Measurements from ENCODE around the gene CABP4.
A peak's percentile ranks its signal among the peaks of the same experiment; 100 is the strongest.

The CABP4 gene

DNA sequence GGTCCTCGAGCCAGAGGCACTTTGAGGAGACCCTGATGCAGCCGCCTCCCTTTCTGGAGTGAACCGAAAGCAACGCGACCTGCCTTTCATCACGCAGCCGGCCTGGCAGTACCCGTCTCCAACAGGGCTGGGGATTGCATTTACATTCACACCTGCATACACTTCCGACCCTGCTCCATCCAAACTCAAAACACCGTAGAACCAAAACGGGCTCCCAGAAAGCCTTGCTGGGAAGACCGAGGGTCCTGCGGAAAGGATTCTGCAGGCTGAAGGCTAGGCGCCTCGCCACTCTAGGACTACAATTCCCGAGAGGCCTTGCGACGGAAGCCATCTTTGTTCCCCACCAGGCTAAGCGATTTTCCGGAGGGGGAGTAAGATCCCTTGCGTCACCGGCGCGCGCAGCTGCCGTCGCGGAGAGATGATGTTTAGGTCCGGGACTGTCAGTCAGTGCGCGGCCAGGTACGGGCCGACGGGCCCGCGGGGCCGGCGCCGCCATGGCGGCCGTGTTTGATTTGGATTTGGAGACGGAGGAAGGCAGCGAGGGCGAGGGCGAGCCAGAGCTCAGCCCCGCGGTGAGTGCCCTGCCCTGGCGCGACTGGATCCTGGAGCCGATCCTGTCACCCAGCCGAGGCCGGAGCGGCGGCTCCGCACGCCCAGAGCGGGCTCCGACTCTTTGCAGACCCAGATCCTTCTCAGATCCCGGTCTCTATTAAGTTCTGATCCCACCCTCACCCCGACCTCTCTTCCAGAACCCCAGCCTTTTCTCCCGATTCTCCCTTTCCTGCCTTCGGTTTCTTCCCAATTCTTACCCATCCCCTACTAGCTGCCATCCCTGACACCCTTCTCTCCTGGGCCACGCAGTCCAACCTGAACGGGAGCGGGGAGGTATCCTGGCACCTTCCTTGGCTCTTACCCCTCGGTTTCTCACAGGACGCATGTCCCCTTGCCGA lies 26.8 kb upstream of the CABP4 start, which contains the start of gene RPS6KB2:
Gene RPS6KB2, plus strand, starts transcription at position 443 of the 950 bp plus-strand sequence. Its CDS starts 52 bp downstream, at position 495.
- peak within 1 kb of the TSS; percentile 89 for H3K4me3 Mint-ChIP-seq
- DNase-seq (ENCODE audit: low spot score in 2 of 2) (peak; percentile 100), ATAC-seq (peak; percentile 93)
- peaks cover 46% of the 10 kb centered on the region for H3K4me1 Mint-ChIP-seq
- no peaks in the 10 kb centered on the region for H3K9me3 Mint-ChIP-seq
- H3K27ac Mint-ChIP-seq, result peak within 1 kb of the TSS; percentile 92
- H3K36me3 Mint-ChIP-seq, result peaks cover 69% of the 10 kb centered on the region

DNA sequence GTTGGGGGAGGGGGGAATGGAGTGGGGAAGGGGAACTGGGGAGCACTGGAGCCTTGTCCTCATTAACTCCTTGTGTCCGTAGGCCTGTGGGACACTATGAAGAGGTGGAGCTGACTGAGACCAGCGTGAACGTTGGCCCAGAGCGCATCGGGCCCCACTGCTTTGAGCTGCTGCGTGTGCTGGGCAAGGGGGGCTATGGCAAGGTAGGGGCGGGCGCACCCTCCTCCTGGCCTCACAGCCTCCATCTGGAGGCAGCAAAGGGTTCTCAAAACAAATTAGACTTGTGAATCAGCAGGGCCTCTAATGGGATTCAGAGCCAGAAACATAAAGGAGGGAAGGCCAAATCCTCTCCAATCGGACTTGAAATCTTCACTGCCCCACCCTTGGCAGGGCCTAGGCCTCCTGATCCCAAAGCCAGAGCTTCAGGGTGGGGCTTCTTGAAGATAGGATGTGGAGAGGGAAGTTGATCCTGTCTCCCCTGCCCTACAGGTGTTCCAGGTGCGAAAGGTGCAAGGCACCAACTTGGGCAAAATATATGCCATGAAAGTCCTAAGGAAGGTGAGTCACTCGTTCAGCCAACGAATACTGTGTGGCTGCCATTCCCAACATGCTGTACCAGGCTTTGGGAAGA lies 26.0 kb upstream of the CABP4 start:
- peak overlapping the region; percentile 89 for H3K4me3 Mint-ChIP-seq
- no peak for DNase-seq (ENCODE audit: low spot score in 2 of 2)
- H3K4me1 Mint-ChIP-seq, result peaks cover 55% of the 10 kb centered on the region
- H3K9me3 Mint-ChIP-seq, result no peaks in the 10 kb centered on the region
- H3K27ac Mint-ChIP-seq, result peak overlapping the region; percentile 92
- H3K36me3 Mint-ChIP-seq, result peaks cover 77% of the 10 kb centered on the region
- no peak for ATAC-seq

DNA sequence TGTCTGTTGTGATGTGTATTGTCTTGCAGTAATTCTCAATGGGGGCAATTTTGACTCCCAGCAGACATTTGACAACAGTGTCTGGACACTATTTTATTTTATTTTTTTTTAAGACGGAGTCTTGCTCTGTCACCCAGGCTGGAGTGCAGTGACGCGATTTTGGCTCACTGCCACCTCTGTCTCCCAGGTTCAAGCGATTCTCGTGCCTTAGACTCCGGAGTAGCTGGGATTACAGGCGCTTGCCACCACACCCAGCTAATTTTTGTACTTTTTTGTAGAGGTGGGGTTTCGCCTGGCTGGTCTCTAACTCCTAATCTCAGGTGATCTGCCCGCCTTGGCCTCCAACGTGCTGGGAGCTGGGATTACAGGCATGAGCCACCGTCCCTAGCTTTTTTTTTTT lies 25.4 kb upstream of the CABP4 start:
- Mint-ChIP-seq H3K36me3 (peaks cover 79% of the 10 kb centered on the region), H3K4me1 (peaks cover 55% of the 10 kb centered on the region), H3K27ac (peak overlapping the region; percentile 65), H3K9me3 (no peaks in the 10 kb centered on the region), H3K4me3 (peak overlapping the region; percentile 42)
- ATAC-seq (no peak), DNase-seq (ENCODE audit: low spot score in 2 of 2) (no peak)

DNA sequence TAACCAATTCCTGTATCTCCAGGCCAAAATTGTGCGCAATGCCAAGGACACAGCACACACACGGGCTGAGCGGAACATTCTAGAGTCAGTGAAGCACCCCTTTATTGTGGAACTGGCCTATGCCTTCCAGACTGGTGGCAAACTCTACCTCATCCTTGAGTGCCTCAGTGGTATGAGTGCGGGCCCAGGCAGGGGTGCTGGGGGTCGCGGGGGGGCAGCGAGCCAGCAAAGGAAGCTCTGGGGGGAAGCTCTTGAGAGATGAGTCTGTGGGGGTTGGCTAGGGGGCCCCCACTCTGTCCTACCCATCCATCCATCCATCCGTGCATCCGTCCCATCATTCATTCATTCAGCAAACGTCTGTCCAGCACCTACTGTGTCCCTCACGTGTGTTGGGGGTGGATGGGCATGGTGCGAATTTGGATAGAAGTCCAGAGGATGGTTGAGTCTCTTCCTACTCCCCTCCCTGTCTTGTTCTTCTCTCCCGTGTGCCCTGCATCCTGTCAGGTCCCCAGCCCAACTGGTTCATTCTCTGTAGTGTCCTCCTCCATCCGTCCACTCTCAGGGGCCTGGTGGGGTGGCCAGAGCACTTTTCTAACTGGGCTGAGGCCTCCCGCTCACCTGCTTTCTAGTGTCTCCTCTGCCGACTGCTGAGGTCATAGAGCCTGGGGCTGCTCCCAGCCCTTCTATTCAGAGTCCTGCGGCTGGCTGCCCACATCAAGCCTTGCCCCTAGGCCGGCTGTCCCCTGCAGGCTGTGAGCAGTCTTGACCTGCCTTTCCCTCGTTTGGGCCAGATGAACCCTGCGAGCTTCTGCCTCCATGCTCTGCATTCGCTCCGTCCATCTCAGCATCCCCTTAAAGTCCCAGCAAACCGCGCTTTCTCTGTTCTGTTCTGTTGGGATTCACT lies 23.6 kb upstream of the CABP4 start:
- DNase-seq (ENCODE audit: low spot score in 2 of 2) (no peak), ATAC-seq (no peak)
- H3K36me3 Mint-ChIP-seq, result peaks cover 94% of the 10 kb centered on the region
- H3K27ac Mint-ChIP-seq, result peak overlapping the region; percentile 94
- H3K4me1 Mint-ChIP-seq, result peaks cover 53% of the 10 kb centered on the region
- peak overlapping the region; percentile 4 for H3K4me3 Mint-ChIP-seq
- no peaks in the 10 kb centered on the region for H3K9me3 Mint-ChIP-seq

DNA sequence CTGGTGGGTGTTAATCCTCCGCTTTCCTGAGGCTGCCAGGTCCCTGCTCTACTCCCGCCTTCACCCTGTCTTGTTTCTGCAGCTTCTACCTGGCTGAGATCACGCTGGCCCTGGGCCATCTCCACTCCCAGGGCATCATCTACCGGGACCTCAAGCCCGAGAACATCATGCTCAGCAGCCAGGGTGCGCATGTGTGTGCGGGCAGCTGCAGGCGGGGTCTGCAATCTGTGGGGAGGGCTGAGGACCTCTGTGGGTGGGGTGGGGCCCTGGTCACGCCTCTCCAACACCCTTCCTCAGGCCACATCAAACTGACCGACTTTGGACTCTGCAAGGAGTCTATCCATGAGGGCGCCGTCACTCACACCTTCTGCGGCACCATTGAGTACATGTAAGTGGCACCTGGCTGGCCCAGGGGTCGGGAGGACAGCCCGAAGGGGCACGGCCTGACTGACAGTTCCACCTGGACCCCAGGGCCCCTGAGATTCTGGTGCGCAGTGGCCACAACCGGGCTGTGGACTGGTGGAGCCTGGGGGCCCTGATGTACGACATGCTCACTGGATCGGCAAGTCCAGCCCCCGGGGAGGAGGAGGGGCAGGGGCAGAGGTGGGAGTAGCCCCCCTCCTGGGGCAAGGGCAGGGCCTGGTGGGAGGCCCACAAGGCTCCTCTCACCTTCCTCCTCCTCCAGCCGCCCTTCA lies 22.4 kb upstream of the CABP4 start:
- Mint-ChIP-seq H3K9me3 (no peaks in the 10 kb centered on the region), H3K36me3 (peaks cover 100% of the 10 kb centered on the region), H3K27ac (peak overlapping the region; percentile 94), H3K4me1 (peaks cover 49% of the 10 kb centered on the region), H3K4me3 (peak overlapping the region; percentile 95)
- DNase-seq (ENCODE audit: low spot score in 2 of 2), result no peak
- ATAC-seq, result no peak

DNA sequence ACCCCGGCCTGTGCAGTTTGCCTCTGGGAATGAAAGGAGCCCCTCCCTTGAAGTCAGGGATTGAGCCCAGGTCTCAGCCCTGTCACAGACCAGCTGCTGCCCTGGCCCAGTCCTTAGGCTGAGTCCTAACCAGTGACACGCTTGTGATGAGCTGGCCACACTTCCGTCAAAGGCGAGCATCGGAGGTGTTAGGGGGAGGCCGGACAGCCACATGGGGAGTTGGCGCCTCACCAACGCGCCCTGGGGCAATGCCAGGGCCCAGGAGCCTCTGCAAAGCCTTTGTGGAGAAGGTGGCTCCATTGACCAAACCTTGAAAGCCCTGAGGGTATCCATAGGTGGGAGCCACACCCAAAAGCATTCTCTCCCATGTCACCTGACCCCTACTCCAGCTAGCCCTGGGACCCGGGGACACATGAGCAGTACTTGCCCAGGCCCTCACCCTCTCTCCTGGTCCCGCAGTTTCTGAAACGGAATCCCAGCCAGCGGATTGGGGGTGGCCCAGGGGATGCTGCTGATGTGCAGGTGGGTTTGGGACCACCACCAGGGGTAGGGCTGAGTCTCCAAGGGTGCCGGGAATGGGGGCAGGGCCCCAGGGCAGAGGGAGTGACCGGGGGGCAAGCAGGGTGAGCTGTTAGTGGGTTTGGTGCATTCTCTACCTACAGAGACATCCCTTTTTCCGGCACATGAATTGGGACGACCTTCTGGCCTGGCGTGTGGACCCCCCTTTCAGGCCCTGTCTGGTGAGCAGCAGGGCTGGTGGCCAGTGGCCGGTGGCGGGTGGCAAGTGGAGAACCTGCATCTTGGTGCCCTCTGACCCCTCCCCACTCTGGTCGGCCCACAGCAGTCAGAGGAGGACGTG lies 21.4 kb upstream of the CABP4 start:
- DNase-seq (ENCODE audit: low spot score in 2 of 2), result peak in 1 of 2 donors; percentile 72
- Mint-ChIP-seq H3K27ac (peak overlapping the region; percentile 94), H3K36me3 (peaks cover 97% of the 10 kb centered on the region), H3K4me1 (peaks cover 54% of the 10 kb centered on the region), H3K9me3 (no peaks in the 10 kb centered on the region), H3K4me3 (peak overlapping the region; percentile 95)
- ATAC-seq, result peak; percentile 42

DNA sequence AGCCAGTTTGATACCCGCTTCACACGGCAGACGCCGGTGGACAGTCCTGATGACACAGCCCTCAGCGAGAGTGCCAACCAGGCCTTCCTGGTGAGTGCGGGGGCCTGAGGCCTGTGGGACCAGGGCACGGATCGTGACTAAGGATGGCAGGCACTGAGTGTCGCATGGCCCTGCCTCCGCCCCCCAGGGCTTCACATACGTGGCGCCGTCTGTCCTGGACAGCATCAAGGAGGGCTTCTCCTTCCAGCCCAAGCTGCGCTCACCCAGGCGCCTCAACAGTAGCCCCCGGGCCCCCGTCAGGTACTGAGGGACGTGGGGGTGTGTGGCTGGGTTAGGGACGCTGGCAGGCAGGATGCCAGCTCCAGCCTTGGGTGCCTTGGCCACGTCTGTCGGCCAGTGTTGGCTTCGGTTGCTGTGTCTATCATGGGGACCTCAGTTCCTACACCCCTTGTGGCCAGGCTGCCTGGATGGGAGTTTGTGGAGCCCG lies 20.7 kb upstream of the CABP4 start:
- peak; percentile 66 for ATAC-seq
- DNase-seq (ENCODE audit: low spot score in 2 of 2), result peak in 1 of 2 donors; percentile 78
- H3K27ac Mint-ChIP-seq, result peak overlapping the region; percentile 94
- H3K9me3 Mint-ChIP-seq, result no peaks in the 10 kb centered on the region
- peaks cover 61% of the 10 kb centered on the region for H3K4me1 Mint-ChIP-seq
- peaks cover 97% of the 10 kb centered on the region for H3K36me3 Mint-ChIP-seq
- H3K4me3 Mint-ChIP-seq, result peak overlapping the region; percentile 95

DNA sequence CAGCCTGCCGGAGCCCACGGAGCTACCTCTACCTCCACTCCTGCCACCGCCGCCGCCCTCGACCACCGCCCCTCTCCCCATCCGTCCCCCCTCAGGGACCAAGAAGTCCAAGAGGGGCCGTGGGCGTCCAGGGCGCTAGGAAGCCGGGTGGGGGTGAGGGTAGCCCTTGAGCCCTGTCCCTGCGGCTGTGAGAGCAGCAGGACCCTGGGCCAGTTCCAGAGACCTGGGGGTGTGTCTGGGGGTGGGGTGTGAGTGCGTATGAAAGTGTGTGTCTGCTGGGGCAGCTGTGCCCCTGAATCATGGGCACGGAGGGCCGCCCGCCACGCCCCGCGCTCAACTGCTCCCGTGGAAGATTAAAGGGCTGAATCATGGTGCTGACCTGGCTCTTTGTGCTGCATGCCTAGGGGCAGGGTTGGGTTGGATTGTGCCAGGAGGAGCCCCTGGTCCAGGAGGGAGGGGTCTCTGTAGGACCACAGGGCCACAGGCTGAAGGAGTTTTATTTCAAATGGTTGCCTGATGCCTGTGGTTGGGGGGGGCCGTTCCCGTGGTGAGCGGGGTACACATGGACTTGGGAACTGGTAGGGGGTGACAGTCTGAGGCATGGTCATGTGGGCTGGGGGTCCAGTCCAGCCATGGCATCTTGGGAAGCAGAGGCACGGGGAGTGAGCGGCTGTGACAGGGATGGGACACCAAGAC lies 20.0 kb upstream of the CABP4 start:
- peak overlapping the region; percentile 94 for H3K27ac Mint-ChIP-seq
- H3K4me1 Mint-ChIP-seq, result peaks cover 68% of the 10 kb centered on the region
- H3K36me3 Mint-ChIP-seq, result peaks cover 97% of the 10 kb centered on the region
- peak overlapping the region; percentile 95 for H3K4me3 Mint-ChIP-seq
- DNase-seq (ENCODE audit: low spot score in 2 of 2), result peak in 1 of 2 donors; percentile 69
- H3K9me3 Mint-ChIP-seq, result no peaks in the 10 kb centered on the region
- ATAC-seq, result peak; percentile 3

DNA sequence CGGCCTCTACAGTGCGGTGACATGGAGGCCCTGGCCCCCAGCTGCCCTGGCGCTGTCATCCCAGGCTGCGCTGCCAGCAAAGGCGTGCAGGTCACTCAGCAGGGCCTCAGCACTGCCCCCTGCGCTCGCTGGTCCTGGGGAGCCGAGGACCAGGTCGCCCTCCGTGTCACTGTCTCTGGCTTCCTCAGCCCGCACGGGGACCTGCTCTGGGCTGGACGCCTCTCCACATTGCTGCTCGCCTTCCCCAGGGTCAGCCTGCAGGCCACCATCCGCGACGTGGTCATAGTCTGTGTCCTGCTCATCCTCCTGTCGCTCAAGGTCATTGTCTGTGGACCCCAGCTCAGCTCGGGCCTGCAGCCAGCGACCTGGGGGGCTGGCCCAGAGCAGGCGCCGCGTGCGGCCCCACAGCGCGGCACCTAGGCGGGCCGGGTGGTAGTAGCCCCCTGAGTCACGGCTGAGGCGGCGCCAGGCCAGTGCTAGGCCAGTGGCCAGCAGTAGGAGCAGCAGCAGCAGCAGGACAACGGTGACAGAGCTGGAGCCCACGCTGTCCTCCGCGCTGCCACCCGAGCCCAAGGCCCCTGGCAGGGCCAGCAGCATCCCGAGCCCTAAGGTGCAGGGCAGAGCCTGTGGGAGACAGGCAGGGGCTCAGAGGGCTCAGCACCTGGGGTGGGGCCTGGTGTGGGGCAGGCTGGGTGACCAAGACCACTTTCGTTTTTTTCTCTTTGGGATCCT lies 19.3 kb upstream of the CABP4 start:
- H3K4me1 Mint-ChIP-seq, result peaks cover 75% of the 10 kb centered on the region

DNA sequence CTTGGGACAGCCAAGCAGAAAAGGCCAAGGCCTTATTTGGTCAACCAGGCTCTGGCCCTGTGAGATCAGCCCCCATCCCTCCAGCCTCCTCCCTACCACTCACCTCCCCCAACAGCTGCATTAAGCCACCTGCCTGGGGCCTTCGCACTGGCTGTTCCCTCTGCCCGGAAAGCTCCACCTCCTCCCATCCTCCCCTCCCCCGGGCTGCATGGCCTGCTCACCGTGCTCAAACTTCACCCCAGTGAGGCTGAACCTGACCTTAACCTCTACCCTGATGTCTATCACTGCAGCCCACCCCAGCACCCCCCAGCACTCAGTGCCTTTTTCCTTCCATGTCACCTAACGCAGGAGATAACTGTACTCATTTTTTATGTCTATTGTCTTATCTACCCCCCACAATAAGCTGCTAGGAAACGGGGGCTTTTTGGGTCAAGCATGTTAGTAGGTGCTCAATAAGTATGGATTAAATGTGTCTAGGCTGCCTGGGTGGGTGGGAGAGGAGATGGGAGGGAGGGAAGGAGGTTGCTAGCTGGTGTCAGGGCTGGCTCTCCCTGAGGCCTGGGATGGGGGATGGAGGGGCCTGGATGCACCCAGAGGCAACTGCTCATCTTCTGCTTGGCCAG lies 18.6 kb upstream of the CABP4 start:
- DNase-seq (ENCODE audit: low spot score in 2 of 2), result peak in 1 of 2 donors; percentile 84

More for the DNA sequence above, 19.3 kb upstream of the CABP4 start:
- DNase-seq (ENCODE audit: low spot score in 2 of 2) (no peak), ATAC-seq (peak; percentile 1)
- peak overlapping the region; percentile 94 for H3K27ac Mint-ChIP-seq
- H3K9me3 Mint-ChIP-seq, result no peaks in the 10 kb centered on the region
- peak overlapping the region; percentile 95 for H3K4me3 Mint-ChIP-seq
- H3K36me3 Mint-ChIP-seq, result peaks cover 92% of the 10 kb centered on the region

DNA sequence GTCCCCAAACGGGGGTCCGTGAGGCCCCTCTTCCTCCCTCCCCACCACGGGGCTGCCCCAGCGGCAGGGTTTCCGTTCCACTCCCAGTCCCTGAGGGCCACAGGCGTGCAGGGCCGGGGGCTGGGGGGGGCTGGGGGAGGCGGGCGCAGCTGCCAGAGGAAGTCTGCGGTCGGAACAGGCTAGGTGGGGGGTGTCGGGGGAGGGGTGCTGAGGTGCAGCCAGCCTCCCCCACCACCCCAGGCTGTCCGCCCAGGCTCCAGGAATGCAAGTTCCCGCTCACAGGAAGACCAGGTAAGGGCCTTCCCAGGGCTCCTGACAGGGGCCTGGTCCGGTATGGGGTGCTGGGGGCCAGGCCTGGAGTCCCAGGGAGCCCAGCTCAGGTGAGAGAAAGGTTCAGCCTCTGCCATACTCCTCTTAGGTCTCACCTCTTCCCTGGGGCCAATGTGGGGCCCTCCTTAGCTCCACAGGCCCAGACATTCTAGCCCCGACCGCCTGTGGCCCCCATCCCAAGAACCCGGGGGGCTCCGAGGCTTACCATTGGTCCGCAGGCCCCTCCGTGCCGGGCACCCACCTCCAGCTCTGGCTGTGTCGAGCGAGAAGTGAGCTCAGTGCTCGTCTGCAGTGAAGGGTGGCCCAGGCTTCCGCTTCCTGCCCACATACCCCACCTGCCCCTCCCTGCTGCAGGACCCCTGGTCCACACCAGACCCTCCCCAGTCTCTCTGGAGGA lies 17.9 kb upstream of the CABP4 start, which contains the start of gene PTPRCAP:
Gene PTPRCAP, minus strand, starts transcription at position 601 of the 727 bp plus-strand sequence. Its CDS starts 63 bp downstream, at position 538.
- H3K4me1 Mint-ChIP-seq, result peaks cover 80% of the 10 kb centered on the region

More for the DNA sequence above, 18.6 kb upstream of the CABP4 start:
- Mint-ChIP-seq H3K4me1 (peaks cover 81% of the 10 kb centered on the region), H3K36me3 (peaks cover 85% of the 10 kb centered on the region), H3K9me3 (no peaks in the 10 kb centered on the region), H3K27ac (peak overlapping the region; percentile 94), H3K4me3 (peak overlapping the region; percentile 95)
- peak; percentile 52 for ATAC-seq

More for the DNA sequence above, 17.9 kb upstream of the CABP4 start, which contains the start of gene PTPRCAP:
- H3K4me3 Mint-ChIP-seq, result peak within 1 kb of the TSS; percentile 95
- H3K36me3 Mint-ChIP-seq, result peaks cover 82% of the 10 kb centered on the region
- H3K9me3 Mint-ChIP-seq, result no peaks in the 10 kb centered on the region
- ATAC-seq (peak; percentile 33), DNase-seq (ENCODE audit: low spot score in 2 of 2) (peak in 1 of 2 donors; percentile 85)
- H3K27ac Mint-ChIP-seq, result peak within 1 kb of the TSS; percentile 94
